Liver (tissue), 3 donors: Measurements from ENCODE around the gene SEL1L.
"Not testable (repeated sequence)": the region's sequence is repeated elsewhere in the genome, so short reads cannot be mapped to it uniquely, and the experiment has no call there.

ENCODE experiments used
- CTCF ChIP-seq: fragments of 150-350 bp; IDR thresholded peaks from 2 replicates; pipeline ENCODE4 v1.5.1; 2017; ENCODE audit warnings: improper control_type of control experiment, low read depth, low read length; ENCODE audit not compliant: missing input control
- EGR1 ChIP-seq, 2 donors: IDR thresholded peaks; 2 replicates each; pipeline ENCODE4 v1.6.1; 2016 to 2018; ENCODE audit warnings: antibody characterized with exemption in 2 of 2, low read depth in 2 of 2
- RAD21 ChIP-seq, 2 donors: IDR thresholded peaks; 2 replicates each; pipeline ENCODE4 v1.6.1; 2016; ENCODE audit warnings: antibody characterized with exemption in 2 of 2, mild to moderate bottlenecking in 2 of 2
- REST ChIP-seq: IDR thresholded peaks from 2 replicates; pipeline ENCODE4 v1.6.1; 2016; ENCODE audit warnings: antibody characterized with exemption, mild to moderate bottlenecking
- YY1 ChIP-seq: IDR thresholded peaks from 2 replicates; pipeline ENCODE4 v1.6.1; 2016; ENCODE audit warnings: antibody characterized with exemption, mild to moderate bottlenecking
- donor health status: healthy.
- donor health status: healthy.

- TF ChIP-seq RAD21 (IDR thresholded peaks at IDR 0.05); REST; CTCF; YY1; EGR1 (IDR thresholded peaks at IDR 0.05; ENCODE audit: low read depth in 2 of 2): not testable (repeated sequence)
Observed at GRCh38 chr14:81470557-81470826, 63.2 kb downstream of the SEL1L start.
